Stimulated activated CD4-positive, alpha-beta T cell treated with anti-CD3 and anti-CD28 coated beads, Interleukin-4, amount 100 ng/mL, for 48 hours (primary cell): ENCODE data around the gene ADAM33.

Experiments
- DNase-seq, 2 donors: peaks; one replicate each; pipeline ENCODE4 v3.0.0-alpha.2; 2020; ENCODE audit warnings: low read depth in 2 of 2

Gene ADAM33

DNA sequence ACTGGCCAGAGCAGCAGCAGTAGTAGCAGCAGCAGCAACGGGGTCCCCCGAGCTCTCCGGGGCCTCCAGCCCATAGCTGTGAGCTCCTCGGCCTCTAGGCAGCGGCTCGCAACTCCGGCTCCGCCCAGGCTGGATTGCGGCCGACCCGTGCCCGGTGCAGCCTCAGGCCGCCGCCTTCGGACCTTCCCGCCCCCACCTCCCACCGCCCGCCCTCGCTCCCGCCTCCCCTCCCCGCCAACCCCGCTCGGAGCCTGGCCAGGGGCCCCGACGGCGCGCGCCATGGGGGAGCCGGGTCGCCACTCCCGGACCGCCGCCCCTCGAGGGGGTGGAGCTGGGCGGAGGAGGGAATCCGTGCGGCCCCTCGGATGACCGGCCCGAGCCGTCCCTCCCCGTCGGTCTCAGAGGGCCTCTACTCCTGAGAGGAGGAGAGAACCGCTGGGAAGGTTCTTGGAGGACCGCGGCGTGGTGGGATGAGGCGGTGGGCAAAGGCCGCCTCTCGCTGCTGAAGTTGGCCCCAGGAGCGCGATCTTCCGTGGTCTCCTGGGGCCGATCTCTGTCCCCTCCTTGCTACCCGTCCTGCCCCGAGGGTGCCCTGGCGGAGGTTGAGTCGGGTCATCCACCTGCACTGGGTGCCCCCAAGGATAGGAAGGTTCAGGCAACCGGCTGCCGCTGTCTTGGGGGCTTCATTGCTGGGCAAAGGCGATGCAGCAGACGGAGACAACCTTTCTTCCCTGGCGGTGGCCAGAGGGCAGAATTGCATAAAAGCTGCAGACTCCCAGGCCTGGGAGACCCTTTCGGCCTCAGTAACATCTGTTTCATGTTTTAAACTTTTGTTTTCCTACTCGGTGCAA lies at the start of gene ADAM33:
ADAM33 (minus strand) TSS at position 80 of the 851 bp plus-strand sequence; CDS start at position 74, 6 bp downstream.
- DNase-seq, result no peak

- no peak for DNase-seq
Measured at GRCh38 chr20:3730803-3731672, 49.2 kb upstream of the ADAM33 start.

- no peak for DNase-seq
Measured at GRCh38 chr20:3729811-3730540, 48.2 kb upstream of the ADAM33 start.

GRCh38 chr20:3729378-3729777 lies 47.6 kb upstream of the ADAM33 start:
- DNase-seq, result no peak

- DNase-seq, result no peak
Measured at GRCh38 chr20:3728876-3729275, 47.1 kb upstream of the ADAM33 start.

DNA sequence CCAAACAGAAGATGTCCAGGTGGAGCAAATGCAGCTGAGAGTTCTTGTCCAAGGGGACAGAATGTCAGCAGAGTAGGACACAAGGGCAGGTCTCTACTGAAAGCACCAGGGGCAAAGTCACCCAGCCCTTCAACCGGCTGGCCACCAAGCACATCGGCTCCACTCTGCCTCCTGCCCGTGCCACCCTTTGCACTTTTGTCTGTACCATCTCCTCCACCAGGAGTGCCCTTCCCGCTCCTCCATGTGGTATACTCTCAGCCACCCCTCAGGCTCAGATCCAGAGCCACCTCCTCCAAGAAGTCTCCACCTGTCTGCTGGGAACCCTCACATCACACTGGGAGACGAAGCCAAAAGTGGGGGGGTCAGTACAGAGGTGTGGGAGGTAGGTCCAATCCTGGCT lies 46.5 kb upstream of the ADAM33 start:
- DNase-seq, result no peak

DNA sequence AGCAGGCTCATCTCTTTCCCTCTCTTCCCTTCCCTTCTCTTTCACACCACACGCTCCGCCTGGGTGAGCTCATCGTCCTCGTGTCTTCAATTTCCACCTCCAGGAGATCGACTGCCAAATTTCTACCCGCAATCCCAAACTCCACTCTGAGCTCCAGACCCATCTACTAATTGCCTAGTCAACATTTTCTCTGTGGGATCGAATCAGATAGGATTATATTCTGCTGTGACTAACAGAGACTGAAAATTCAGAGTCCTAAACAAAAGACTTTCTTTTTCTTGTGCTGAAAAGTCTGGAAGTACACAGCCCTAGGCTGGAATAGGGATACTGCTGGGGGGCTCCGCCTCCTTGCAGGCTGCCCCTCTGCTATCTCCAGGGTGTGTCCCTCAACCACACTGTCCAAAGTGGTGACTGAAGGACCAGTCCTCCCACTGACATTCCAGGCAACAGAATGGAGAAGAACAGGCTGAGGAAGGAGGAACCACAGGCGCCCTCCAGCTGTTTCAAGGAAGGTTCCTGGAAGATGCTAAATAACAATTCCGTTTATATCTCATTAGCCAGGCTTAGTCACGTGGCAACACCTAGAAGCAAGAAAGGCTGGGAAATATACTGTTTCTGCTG lies 45.7 kb upstream of the ADAM33 start:
- no peak for DNase-seq

DNA sequence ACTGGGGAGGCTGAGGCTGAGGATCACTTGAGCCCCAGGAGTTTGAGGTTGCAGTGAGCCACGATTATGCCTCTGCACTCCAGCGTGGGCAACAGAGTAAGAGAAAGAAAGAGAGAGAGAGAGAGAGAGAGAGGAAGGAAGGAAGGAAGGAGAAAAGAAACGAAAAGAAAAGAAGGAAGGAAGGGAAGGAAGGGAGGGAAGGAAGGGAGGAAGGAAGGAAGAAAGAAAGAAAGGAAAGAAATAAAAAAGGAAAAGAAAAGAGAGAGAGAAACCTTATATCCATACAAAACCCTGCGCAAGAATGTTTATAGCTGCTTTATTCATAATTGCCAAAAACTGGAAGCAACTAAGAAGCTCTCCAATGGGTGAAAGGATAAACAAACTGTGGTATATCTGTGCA lies 42.5 kb upstream of the ADAM33 start:
- no peak for DNase-seq

- no peak for DNase-seq
Measured at GRCh38 chr20:3723284-3723683, 41.5 kb upstream of the ADAM33 start.

DNA sequence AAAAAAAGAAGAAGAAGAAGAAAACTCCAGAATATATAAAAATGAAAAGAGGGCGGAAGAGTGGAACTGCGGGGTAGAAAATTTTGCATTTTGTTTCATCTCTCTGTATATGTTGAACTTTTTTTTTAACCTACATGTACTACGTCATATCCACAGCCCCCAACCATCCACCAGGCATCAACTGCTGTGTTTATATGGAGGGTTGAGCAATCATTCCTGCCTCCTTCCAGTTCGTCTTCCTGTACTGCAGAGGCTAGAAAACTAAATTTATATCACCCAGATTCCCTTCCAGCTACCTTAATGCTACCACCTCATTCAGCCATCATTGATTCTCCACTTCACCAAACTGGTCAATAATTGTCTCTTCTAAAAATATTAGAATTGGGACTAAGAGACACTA lies 40.1 kb upstream of the ADAM33 start:
- no peak for DNase-seq

DNA sequence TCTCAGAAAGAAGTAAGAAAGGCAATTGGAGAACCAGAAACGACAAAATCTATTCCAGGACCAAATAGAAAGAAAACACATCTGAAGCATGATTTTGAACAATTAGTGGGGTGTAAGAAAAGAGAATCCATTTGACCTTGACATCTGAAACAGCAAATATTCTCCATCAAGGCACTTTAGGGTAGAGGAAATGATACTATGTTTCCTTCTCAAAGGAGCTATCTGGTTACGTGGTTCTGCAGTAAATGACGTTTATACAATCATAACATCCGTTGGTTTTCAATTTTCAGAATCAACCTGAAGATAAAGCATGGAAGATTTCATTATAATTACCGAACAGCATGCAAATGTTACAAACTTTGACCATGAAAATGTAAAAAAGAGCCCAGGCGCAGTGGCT lies 38.8 kb upstream of the ADAM33 start:
- no peak for DNase-seq

GRCh38 chr20:3720068-3720467 lies 38.3 kb upstream of the ADAM33 start:
- DNase-seq, result no peak

- DNase-seq, result no peak
Measured at GRCh38 chr20:3719046-3719445, 37.2 kb upstream of the ADAM33 start.

DNA sequence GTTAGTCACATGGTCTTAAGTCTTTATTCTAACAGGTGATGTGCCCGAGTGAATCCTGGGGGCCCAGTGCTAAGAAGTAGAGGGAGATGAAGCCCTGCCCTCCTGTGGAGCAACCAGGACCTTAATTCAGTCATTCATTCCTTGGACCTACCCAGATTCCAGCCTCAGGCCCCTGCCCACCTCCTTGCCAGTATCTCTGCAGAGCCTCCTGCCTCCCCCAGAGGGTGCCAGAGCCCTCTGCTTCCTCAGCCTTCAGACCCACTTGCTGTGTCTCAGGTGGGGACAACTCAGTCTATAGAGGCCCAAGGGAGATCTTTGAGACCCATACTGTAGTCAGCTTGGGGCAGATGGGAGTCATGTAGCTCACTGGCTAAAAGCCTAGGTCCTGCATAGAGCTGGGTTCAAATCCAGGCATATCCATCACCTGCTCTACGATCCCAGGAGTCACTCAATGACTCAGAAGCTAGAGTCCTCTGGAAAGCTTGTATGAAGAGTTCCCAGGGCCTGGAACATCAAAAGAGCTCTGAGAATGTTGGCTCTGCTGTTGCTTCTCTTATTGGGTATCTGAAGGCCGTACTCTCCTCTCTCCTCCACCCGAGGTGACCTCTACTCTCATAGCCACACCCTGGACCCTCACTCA lies 34.5 kb upstream of the ADAM33 start:
- no peak for DNase-seq

DNA sequence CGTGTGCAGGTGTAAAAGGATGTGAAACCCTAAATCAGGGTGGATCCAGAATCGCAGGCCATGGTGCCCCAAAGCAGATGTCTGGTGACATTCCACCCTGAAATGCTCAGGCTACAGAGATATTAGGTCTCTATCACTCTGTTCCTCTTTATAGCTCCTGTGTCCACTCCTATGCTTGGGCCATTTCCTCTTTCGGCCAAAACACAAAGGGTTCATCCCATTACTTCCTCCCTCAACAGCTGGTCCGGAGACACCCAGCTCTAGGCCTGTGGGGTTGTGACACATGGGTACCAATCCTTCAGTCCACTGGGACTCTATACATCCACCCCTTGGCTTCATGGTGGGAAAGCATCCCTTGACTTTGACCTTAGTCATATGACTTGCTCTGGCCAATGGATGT lies 32.3 kb upstream of the ADAM33 start:
- DNase-seq, result no peak

DNA sequence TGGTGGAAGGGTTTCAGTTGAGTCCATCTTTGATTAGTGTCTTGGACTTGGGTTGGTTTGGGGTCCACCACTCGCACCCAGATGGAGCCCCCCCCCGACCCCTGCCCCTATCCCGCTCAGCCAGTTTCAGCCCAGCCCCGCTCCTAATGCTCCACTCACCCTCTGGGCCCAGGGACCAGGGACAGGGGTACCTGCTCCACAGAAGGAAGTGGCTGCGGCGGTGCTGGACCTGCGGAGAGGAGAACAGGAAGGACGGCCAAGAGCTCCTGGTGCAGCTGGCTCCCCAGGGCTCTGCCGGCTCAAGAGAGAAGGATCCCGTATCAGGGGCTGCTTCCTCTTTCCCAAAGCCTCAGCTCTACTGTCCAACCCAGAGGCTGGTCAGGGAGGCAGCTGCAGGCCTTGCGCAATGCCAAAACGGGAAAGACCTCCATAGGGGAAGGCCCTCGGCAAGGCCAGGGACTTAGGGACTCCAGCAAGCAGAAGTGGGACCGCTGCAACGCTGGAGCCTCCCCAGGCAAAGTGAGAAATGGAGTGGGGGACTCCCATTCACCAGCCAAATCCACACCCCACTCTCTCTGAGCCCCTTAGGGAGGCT lies 30.6 kb upstream of the ADAM33 start, which contains the start of gene SIGLEC1:
SIGLEC1 (minus strand) TSS at position 322 of the 595 bp plus-strand sequence. CDS start 5,472 bp downstream, outside the sequence.
- no peak for DNase-seq

- no peak for DNase-seq
Measured at GRCh38 chr20:3711484-3711941, 29.7 kb upstream of the ADAM33 start.

GRCh38 chr20:3710703-3711483 lies 29.1 kb upstream of the ADAM33 start:
- peak; percentile 67 to 81 for DNase-seq

DNA sequence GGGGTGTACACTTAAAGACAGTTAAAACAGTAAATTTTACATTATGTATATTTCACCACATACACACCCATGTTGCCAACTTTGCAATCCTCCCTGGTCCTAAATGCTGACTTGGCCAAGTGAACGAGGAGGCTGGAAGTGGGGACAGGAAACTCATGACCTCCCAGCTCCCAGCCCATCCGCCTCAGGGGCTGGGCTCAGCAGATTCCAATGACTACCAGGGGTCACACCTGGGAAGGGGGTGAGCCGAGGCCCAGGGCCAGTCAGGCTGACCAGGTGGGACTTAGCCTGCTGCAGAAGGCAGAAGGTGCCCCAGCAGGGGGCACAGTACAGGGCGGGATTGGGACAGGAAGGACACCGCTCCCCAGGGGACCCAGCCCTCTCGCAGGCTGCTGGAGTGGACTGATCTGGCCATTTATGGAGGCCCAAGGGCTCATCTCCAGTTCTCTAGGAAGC lies 28.2 kb upstream of the ADAM33 start:
- no peak for DNase-seq

- DNase-seq, result no peak
Measured at GRCh38 chr20:3707508-3707899, 25.7 kb upstream of the ADAM33 start.
